GM18502 (cell line): Measurements from ENCODE around the gene MCCC1.
"Not testable (repeated sequence)": the region's sequence is repeated elsewhere in the genome, so short reads cannot be mapped to it uniquely, and the experiment has no call there.

Experiments used
- ATAC-seq: cut with Tn5 transposase; IDR thresholded peaks from one replicate; pipeline ENCODE4 v1.9.1; 2021; ENCODE audit warnings: mild to moderate bottlenecking; ENCODE audit not compliant: unreplicated experiment, poor library complexity

Gene MCCC1

GRCh38 chr3:183099026-183099837 is at the start of gene MCCC1:
TSS of gene MCCC1 (minus strand) at chr3:183099496. CDS start at chr3:183099440, 56 bp downstream.
- peak; percentile 98 for ATAC-seq

GRCh38 chr3:183148056-183148455 is 48.8 kb upstream of the MCCC1 start:
- ATAC-seq = no peak

GRCh38 chr3:183144363-183144762 is 45.1 kb upstream of the MCCC1 start:
- no peak for ATAC-seq

GRCh38 chr3:183142199-183142598 is 42.9 kb upstream of the MCCC1 start:
- ATAC-seq = no peak

- no peak for ATAC-seq
Measured at GRCh38 chr3:183134844-183135243, 35.5 kb upstream of the MCCC1 start.

- ATAC-seq = no peak
Measured at GRCh38 chr3:183132409-183132808, 33.1 kb upstream of the MCCC1 start.

GRCh38 chr3:183131735-183132134 is 32.4 kb upstream of the MCCC1 start:
- ATAC-seq = no peak

GRCh38 chr3:183131186-183131725 is 32.0 kb upstream of the MCCC1 start:
- ATAC-seq = no peak

- ATAC-seq = no peak
Measured at GRCh38 chr3:183129243-183129642, 29.9 kb upstream of the MCCC1 start.

- ATAC-seq = no peak
Measured at GRCh38 chr3:183128709-183129108, 29.4 kb upstream of the MCCC1 start.

GRCh38 chr3:183123891-183124290 is 24.6 kb upstream of the MCCC1 start:
- no peak for ATAC-seq

GRCh38 chr3:183122257-183122932 is 23.1 kb upstream of the MCCC1 start:
- no peak for ATAC-seq

GRCh38 chr3:183120538-183121215 is 21.4 kb upstream of the MCCC1 start:
- no peak for ATAC-seq

- ATAC-seq = no peak
Measured at GRCh38 chr3:183117056-183117455, 17.8 kb upstream of the MCCC1 start.

- peak; percentile 91 for ATAC-seq
Measured at GRCh38 chr3:183116025-183116614, 16.8 kb upstream of the MCCC1 start.

GRCh38 chr3:183114384-183115178 is 15.3 kb upstream of the MCCC1 start:
- no peak for ATAC-seq

GRCh38 chr3:183109847-183110246 is 10.6 kb upstream of the MCCC1 start:
- not testable (repeated sequence) for ATAC-seq

GRCh38 chr3:183108470-183108869 is 9.2 kb upstream of the MCCC1 start:
- no peak for ATAC-seq

- no peak for ATAC-seq
Measured at GRCh38 chr3:183108001-183108449, 8.7 kb upstream of the MCCC1 start.

- ATAC-seq = not testable (repeated sequence)
Measured at GRCh38 chr3:183107372-183107771, 8.1 kb upstream of the MCCC1 start.
